ENCODE results near the gene SPN. TPM values are rescaled to one million over a fixed set of nuclear protein-coding genes. Genes with fewer than 3 reads are reported as not detected.
A peak's percentile ranks its signal among the peaks of the same experiment; 100 is the strongest.
"Not testable (repeated sequence)": the region's sequence is repeated elsewhere in the genome, so short reads cannot be mapped to it uniquely, and the experiment has no call there.

Gene SPN, protein sequence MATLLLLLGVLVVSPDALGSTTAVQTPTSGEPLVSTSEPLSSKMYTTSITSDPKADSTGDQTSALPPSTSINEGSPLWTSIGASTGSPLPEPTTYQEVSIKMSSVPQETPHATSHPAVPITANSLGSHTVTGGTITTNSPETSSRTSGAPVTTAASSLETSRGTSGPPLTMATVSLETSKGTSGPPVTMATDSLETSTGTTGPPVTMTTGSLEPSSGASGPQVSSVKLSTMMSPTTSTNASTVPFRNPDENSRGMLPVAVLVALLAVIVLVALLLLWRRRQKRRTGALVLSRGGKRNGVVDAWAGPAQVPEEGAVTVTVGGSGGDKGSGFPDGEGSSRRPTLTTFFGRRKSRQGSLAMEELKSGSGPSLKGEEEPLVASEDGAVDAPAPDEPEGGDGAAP
- polyA plus RNA-seq (ENCODE audit: insufficient read length in 10 of 10), result 1 to 10 TPM in 6 of 10 donors, under 1 TPM in 4; 0.51 to 5.1 (median 1.2) TPM
- long read RNA-seq, donor 1, partial matches to known transcripts, result 0 of 2 reads
- long read RNA-seq, donor 1, other reads (novel, unspliced or antisense), result 0 of 2 reads
- long read RNA-seq, donor 2, result 0 reads
- long read RNA-seq, donor 3, partial matches to known transcripts, result 0 of 2 reads
- long read RNA-seq, donor 3, other reads (novel, unspliced or antisense), result 0 of 2 reads
- long read RNA-seq, donor 4, result 0 reads
- long read RNA-seq, donor 5, partial matches to known transcripts, result 0 of 1 reads
- long read RNA-seq, donor 5, other reads (novel, unspliced or antisense), result 0 of 1 reads
- long read RNA-seq, donor 6, partial matches to known transcripts, result 0 of 3 reads
- long read RNA-seq, donor 6, other reads (novel, unspliced or antisense), result 0 of 3 reads
- long read RNA-seq, donor 7, partial matches to known transcripts, result 0 of 1 reads
- long read RNA-seq, donor 7, other reads (novel, unspliced or antisense), result 0 of 1 reads
- long read RNA-seq, donor 8, result 0 reads
- long read RNA-seq, donor 9, result 0 reads

DNA sequence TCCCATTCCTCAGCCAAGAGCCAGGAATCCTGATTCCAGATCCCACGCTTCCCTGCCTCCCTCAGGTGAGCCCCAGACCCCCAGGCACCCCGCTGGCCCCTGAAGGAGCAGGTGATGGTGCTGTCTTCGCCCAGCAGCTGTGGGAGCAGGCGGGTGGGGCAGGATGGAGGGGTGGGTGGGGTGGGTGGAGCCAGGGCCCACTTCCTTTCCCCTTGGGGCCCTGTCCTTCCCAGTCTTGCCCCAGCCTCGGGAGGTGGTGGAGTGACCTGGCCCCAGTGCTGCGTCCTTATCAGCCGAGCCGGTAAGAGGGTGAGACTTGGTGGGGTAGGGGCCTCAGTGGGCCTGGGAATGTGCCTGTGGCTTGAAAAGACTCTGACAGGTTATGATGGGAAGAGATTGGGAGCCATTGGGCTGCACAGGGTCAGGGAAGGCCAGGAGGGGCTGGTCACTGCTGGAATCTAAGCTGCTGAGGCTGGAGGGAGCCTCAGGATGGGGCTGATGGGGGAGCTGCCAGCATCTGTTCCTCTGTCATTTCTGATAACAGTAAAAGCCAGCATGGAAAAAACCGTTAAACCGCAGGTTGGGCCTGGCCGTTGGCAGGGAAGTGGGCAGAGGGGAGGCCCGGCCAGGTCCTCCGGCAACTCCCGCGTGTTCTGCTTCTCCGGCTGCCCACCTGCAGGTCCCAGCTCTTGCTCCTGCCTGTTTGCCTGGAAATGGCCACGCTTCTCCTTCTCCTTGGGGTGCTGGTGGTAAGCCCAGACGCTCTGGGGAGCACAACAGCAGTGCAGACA is at the start of gene SPN:
TSS of gene SPN (plus strand) at position 232 of the 791 bp plus-strand sequence. CDS start at position 714, 482 bp downstream.
- peak in 1 of 3 donors; percentile 14 for DNase-seq

DNA sequence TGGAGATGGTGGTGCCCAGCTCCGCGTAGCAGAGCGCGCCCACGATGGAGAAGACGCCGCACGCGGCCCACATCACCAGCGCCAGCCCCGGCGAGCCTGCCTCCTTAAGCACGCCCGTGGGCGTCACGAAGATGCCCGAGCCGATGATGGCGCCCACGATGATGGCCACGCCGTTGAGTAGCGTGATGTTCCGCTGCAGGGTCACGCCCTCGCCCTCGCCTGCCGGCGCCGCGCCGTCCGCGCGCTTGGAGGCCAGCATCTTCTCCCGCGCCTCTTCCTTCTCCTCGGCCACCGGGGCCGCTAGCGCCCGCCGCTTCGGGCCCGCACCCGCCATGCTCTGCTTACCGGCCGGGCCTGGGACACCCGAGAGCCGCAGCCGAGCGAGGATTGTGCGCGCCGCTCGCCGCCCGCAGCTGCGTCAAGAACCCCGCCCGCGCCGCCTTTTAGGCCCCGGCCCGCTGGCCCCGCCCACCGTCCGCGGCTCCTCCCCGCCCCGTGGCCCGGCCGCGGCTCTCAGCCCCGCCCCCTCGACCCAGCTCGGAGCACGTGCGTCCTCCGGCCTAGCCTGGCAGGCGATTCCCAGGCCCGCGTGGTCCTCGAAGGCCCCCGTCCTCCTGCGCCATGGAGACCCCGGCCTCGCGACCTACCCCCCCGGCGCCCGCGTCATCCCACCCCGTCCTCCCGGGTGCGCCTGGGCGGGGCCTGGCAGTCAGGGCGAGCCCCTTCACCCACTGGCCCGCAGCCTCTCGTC is 49.6 kb upstream of the SPN start:
- DNase-seq, result peak; percentile 73 to 91 (median 78)

DNA sequence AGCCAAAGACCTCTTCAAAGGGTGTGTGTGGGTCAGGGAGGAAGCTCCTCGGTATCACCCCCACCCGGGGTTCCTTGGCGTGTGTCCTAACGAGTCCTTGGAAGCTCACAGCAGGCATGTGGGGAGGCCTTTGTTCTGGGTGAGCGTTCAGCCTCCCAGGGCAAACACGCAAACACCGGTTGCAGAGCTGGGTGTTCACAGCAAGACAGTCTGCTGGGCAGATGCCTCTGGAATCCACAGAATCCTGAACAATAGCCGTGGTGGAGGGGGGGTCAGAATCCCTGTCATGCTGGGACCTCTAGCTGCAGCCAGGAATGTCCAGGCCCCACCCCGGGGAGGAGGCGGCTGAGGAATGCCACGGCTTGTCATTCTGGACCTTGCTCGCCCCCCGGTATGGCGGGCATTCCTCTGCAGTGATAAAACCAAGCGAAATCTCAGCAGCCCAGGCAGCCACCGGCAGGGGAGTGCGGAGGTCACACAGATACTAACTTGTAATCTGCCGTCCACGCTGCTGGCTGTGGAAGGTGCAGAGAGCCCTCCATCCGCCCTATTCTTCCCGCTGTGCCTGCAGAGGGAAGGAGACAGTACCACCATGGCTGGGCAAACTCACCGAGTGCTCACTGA is 48.2 kb upstream of the SPN start:
- not testable (repeated sequence) for DNase-seq

DNA sequence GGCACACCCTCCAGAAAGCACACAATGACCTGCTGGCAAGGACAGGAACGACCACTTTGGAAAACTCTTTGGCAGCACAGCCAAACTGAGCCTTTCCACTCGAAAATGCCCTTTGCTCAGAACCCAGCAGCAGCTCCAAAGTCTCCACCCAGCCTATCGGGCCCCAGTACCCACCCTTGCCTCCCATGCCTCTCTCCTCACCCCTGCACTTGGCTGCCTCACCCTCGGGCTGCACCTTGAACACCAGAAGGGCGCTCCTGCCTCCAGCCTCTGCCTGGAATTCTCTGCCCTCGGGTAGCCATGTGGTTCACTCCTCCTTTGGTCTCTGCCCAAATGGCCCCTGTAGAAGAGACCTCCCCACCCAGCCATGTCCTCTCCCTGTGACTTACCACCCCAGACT is 46.9 kb upstream of the SPN start:
- DNase-seq, result not testable (repeated sequence)

DNA sequence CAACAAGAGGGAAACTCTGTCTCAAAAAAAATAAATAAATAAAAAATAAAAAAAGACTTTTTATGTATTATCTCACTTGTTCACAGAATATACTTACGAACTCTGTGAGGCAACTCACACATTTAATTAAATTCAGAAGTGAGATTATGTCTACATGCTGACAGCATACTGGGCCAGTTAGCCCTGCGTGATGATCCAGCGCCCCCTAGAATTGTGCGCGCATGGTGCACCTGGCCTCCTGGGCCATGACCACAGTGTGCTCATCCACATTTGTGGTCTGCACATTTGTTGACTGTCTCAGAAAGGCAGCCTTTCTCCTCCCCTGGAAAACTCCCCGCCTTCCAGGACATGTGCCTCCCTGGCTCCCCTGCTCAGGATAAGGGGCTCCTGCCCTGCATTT is 42.5 kb upstream of the SPN start:
- DNase-seq, result not testable (repeated sequence)

DNA sequence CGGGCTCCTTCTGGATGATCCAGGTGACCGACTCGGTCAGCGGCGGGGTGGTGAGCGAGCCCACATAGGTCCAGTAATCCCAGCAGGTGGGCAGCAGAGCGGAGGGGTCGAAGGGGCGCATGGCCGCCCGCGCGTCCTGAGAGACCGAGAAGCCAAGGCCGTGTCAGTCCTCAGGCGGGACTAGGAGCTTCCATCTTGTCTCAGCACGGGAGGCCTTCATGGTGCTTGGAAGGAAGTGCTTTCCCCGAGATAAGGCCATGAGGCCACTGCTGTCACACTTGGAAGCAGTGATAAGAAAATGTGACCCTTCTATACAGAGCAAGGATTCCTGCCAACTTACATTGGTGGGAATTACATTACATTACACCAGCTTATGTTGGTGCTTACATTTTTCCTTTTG is 40.3 kb upstream of the SPN start:
- DNase-seq, result not testable (repeated sequence)

DNA sequence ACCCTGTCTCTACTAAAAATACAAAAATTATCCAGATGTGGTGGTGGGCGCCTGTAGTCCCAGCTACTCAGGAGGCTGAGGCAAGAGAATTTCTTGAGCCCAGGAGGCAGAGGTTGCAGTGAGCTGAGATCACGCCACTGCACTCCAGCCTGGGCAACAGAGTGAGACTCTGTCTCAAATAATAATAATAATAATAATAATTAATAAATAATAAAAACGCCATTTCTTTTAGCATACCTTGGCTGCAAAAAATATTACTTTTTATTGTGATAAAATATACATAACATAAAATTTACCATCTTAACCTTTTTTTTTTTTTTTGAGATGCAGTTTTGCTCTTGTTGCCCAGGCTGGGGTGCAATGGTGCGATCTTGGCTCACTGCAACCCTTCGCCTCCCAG is 39.8 kb upstream of the SPN start:
- DNase-seq, result not testable (repeated sequence)

DNA sequence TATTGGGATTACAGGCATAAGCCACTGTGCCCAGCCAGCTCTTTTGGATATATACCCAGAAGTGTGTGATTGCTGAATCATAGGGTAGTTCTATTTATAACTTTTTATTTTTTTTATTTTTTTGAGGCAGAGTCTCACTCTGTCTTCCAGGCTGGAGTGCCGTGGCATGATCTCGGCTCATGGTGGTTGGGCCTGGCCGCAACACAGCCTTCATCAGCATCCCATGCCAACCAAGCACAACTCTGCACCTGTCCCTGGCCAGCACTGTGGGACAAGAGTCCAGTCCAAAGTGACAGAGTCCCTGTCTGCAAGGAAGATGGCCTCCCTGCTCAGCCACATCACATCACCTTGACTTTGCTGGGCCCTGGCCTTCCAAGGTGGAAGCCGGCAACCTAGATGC is 37.9 kb upstream of the SPN start:
- not testable (repeated sequence) for DNase-seq

DNA sequence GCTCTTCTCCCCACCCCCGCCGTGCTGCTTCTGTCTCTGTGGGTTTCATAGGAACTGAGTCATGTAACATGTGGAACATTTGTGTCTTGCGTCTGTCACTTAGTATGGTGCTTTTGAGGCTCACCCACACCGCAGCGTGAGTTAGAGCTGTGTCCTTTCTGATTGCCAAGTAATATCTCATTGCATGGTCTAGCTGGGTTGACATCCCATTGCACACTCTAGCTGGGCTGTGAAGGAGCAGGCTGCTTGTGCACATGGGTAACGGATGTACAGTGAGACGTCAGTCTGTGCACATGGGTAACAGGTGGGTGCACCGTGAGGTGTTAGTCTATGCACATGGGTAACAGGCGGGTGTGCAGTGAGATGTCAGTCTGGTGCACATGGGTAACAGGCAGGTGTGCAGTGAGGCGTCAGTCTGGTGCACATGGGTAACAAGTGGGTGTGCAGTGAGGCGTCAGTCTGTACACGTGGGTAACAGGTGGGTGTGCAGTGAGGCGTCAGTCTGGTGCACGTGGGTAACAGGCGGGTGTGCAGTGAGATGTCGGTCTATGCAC is 36.2 kb upstream of the SPN start:
- not testable (repeated sequence) for DNase-seq

DNA sequence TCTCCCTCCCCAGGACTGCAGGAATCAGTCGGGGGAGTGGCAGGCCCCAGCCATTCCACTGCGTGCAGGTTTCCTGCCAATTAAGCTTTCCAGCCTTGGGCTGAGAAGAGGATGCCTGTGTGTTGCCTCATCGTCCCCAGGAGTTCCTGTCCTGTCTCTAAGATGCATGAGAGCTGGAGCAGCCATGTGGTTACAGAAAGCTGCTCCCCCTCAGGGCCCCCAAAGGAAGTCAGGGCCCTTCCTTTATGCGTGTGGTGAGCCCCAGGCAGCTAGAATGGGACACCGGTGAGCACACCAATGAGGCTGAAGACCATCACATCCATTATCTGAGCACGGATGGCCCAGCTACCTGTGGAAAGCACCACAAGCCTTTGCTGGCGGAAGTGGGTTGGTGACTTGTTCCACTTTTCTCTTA is 35.4 kb upstream of the SPN start:
- not testable (repeated sequence) for DNase-seq

DNA sequence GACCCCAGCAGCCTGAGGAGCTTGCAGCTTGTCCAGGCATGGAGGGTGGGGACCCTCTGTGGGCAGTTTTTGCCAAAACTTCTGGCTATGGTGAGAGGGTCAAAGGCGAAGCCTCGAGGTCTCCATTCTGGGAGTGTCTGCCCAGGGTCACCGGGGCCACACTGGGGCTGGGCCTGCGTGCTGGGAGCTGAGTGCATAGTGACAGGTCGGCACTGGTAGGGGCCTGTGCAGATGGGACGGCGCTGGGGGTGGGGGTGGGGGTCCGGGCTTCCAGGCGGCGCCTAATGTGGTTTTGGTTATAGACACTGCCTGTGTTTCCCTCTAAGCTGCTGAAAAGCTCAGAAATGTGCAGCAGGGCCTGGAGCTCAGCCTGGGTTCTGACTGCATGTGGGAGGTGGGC is 34.3 kb upstream of the SPN start:
- not testable (repeated sequence) for DNase-seq

DNA sequence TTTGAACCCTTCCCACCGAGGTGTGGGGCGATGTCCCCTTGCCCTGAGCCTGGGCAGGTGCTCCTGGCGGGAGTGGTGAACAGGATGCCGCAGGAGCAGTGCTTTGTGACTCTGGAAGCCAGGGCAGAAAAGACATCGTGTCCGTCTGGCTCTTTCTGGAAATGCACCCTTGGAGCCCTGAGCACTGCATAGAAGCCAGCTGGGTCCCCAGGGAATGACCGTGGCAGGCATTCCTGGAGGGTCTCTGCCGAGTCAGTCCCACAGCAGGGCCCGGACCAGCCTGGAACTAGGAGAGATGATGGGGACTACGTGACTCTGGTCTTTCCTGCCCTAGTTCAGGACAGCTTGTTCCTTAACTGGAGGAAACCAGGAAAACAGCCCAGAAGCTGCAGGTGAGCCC is 33.7 kb upstream of the SPN start:
- not testable (repeated sequence) for DNase-seq

DNA sequence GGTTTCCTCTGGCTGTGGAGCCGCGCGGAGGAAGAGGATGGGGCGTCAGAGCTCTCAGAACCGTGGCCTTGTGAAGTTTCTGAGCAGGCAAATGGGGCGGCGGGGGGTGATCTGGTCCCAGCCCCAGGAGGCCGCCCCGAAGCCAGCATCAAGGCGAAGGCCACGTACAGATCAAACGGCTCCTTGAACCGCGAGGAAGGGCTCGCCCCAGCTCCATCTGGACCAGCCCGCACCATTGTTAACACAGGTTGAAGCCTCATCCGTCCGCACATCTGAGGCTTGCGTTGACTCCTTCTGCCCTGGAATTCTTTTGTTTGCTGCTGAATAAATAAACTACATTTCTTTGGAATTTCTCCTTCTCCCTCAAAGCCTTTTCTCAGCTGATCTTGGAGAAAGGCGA is 31.4 kb upstream of the SPN start:
- DNase-seq, result not testable (repeated sequence)

DNA sequence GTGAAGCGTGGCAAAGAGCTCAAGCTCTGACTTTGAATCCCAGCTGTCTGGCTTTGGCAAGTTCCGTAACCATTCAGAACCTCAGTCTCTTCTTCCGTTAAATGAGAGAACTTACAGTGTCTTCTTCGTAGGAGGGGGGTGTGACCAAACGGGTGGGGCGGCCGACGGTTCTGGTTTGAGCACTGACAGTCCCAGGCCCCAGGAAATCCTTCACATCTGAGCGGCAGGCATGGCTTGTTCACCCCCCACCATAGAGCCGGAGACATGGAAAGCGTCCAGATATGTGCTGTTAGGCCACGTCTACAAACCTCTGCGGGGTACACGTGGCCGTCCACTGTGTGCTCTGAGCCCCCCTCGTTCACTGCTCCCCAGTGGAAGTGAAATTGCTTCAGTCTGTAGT is 27.1 kb upstream of the SPN start:
- peak in 1 of 3 donors; percentile 44 for DNase-seq

DNA sequence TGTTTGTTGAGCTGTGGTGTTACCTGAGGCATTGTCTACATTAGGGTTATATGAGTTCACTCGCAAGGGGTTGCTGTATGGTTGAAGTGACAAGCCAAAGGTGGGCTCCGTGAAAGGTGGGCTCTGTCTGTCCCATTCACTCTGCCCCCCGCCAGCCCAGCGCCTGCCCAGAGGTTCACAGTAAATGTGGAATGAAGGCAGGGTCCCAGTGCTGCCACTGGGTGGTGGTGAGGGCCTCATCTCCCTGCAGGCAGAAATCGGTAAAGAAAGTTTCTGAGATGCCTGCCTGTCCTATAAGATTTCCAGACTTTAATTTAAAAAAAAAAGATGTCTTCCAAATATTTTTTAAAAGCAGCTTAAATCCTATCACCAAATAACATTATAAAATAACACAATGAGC is 26.7 kb upstream of the SPN start:
- not testable (repeated sequence) for DNase-seq

DNA sequence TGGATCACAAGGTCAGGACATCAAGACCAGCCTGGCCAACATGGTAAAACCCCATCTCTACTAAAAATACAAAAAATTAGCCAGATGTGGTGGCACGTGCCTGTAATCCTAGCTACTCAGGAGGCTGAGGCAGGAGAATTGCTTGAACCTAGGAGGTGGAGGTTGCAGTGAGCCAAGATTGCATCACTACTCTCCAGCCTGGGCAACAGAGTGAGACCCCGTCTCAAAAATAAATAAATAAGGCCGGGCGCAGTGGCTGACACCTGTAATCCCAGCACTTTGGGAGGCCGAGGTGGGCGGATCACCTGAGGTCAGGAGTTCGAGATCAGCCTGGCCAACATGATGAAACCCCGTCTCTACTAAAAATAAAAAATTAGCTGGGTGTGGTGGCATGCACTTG is 24.3 kb upstream of the SPN start:
- DNase-seq, result not testable (repeated sequence)

DNA sequence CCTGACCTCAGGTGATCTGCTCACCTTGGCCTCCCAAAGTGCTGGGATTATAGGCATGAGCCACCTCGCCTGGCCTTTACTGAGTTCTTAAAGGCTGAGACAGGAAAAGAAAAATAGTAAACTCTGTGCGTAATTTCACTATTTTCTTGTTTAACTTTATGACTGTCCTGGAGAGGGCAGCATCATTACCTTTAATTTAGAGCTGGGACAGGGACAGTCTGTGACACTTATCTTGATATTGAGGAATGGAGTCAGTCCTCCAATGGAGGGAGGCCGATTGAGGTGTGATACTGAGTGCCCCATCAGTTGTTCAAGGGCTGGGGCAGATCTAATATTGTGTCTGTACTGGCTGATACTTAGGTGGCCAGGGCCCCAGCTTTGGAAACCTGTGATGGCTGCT is 21.5 kb upstream of the SPN start:
- DNase-seq, result no peak

DNA sequence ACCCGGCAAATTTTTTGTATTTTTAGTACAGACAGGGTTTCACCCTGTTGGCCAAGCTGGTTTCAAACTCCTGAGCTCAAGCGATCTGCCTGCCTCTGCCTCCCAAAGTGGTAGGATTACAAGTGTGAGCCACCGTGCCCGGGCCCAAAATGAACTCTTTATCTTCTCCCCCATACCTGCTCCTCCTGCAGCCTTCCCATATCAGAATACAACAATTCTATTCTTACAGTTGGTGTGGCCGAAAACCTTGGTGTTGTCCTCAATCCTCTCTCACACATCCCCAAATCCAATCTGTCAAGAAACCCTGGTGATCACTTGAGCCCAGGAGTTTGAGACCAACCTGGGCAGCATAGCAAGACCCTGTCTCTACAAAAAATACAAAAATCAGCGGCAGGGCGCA is 19.5 kb upstream of the SPN start:
- no peak for DNase-seq

DNA sequence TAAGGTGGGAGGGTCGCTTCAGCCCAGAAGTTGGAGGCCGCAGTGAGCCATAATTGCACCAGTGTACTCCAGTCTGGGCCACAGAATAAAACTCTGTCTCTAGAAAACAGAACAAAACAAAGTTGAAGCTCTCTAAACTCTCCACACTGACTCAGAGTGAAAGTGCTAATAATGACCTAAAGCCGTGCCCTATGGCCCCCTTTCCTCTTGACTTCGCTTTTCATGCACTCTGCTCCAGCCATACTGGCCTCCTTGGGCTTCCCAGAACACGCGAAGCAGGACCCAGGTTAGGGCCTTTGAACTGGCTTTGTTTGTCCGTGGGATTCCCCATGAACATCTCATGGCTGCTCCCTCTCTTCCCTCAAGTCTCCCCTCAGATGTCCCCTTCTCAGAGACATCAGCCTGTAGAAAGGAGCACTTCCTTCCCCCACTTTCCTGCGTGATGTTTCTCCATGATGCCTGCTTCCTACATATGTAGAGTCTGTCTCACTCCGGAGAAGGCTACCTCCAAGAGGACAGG is 18.6 kb upstream of the SPN start:
- DNase-seq, result no peak
